GM19468 (cell line): Measurements from ENCODE around the gene PRDM16.

Experiments
- ATAC-seq: cut with Tn5 transposase; IDR thresholded peaks from one replicate; pipeline ENCODE4 v1.9.1; 2021; ENCODE audit warnings: mild to moderate bottlenecking, moderate library complexity, moderate number of reproducible peaks; ENCODE audit not compliant: unreplicated experiment; ENCODE audit errors: extremely low read depth

Gene PRDM16

GRCh38 chr1:3031401-3032221 is 37.4 kb upstream of the PRDM16 start:
- no peak for ATAC-seq

GRCh38 chr1:3032371-3033039 is 36.5 kb upstream of the PRDM16 start:
- ATAC-seq, result no peak

GRCh38 chr1:3033040-3033789 is 35.8 kb upstream of the PRDM16 start:
- ATAC-seq, result no peak

DNA sequence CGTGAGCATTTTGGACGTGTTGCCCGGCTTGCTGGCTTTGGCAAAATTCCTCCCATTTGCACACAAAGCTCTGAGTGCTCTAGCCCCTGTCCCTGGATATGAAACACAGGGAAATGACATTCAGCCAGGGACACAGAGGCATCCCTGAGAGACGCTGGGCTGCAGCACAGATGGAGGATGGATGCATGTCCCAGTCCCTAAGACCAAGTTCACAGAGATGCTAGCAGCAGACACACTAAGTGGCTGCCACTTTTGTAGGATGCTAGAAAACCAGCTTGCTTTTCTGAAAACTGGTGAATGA is 35.3 kb upstream of the PRDM16 start:
- ATAC-seq, result no peak

GRCh38 chr1:3034162-3034561 is 34.8 kb upstream of the PRDM16 start:
- no peak for ATAC-seq

- ATAC-seq, result no peak
Observed at GRCh38 chr1:3034728-3035562, 34.1 kb upstream of the PRDM16 start.

GRCh38 chr1:3035563-3036446 is 33.2 kb upstream of the PRDM16 start:
- no peak for ATAC-seq

GRCh38 chr1:3036447-3037280 is 32.3 kb upstream of the PRDM16 start:
- no peak for ATAC-seq

DNA sequence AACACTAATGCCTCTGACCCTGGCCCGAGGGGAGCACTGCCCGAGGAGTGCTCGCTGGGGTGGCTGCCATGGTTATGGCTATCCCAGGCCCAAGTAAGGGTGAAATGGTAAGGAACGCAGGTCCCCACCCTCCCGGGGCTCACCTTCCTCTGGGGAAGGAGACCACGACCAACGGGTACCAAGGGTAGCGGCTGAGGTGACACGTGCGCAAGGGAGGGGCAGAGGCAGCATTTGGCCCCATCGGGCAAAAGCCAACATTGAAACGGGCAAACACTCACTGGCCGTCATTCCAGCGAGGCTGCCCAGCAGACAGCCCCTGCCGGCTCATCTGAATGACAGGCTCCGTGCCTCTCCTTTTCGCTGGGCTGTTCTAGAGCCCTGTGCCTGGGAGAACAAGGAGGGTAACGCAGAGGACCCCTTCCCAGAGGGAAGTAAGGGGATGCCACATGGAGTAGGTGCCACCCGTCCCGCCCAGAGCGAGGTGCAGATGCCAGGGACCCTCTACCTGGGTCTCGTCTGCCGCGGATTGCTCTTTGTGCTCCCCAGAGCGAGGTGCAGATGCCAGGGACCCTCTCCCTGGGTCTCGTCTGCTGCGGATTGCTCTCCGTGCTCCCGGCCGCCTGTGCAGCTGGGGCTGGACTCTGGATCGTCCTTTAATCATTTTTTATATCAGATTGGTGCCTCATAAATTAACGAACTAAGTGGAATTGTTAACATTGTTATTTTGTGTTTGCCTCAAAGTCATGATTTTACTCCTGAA is 31.5 kb upstream of the PRDM16 start:
- no peak for ATAC-seq

DNA sequence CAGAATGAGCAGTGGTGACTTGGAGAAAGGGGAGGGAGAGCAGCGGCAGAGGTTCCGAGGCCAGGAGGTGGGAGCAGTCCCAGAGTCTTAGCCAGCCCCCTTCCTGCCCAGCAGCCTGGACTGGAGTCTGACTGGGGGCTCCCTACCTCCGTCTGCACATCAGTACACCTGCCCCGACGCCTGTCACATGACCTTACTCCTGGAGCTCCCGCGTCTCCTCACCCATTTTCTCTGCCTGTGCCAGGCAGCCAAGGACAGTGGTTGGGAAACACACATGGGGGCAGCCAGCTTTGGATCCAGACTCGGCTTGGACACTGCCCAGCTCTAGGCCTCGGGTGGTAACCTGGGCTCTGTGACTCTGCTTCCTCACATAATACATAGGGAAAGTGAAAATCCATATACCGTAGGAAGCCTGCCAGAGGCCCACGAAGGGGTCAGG is 30.9 kb upstream of the PRDM16 start:
- no peak for ATAC-seq

- no peak for ATAC-seq
Observed at GRCh38 chr1:3038571-3039181, 30.3 kb upstream of the PRDM16 start.

DNA sequence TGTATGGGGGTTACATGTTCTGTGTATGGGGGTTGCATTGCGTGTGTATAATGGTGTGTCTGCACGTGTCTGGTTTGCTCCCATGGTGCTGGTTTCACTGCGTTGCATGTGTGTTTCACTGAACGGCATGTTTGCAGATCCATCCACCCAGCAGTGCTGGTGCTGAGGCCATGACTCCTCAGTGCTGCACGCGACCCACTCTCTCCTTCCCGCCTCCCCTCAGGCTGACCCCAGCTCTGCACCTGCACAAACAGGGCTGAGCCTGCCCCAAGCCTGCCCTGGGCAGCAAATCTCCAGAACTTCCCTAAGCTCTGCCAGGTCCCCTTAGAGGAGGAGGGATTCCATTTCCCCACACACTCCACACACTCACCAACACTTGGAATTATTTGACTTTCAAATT is 29.0 kb upstream of the PRDM16 start:
- no peak for ATAC-seq

DNA sequence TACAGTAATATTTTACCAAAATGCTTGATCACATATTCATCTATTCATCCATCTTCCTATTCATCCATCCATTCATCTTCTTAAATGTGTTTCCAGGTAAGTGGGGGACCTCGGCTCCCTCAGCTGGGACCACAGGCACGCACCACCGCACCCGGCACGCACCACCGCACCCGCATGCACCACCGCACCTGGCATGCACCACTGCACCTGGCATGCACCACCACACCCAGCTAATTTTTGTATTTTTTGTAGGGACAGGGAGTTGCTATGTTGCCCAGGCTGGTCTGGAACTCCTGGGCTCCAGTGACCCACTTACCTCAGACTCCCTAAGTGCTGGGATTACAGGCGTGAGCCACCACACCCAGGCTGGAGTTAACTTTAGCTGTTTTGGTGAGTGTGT is 26.5 kb upstream of the PRDM16 start:
- ATAC-seq, result no peak

- ATAC-seq, result no peak
Observed at GRCh38 chr1:3049164-3049563, 19.8 kb upstream of the PRDM16 start.

GRCh38 chr1:3049905-3050304 is 19.1 kb upstream of the PRDM16 start:
- ATAC-seq, result no peak

DNA sequence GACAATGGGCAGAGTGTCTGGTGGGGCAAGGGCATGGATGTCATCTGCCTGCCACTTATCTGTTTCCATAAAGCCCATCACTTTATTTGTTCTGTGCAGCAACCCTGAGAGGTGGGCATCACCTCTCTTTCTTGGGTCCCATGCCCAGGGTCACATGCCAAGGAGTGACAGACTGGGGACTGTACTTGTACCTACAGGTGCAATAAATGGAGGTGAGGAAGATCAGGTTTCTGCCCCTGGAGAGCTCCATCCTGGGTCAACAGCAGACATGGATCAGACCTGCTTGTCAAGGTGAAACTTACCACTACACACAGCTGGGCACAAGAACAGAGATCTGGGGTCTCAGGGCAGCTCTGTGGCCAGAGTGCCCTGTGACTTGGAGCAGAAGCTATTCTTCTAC is 18.4 kb upstream of the PRDM16 start:
- ATAC-seq, result no peak
